H1 (cell line): Measurements from ENCODE around the gene PNCK. TPM values are rescaled to one million over a fixed set of nuclear protein-coding genes. Genes with fewer than 3 reads are reported as not detected.

ENCODE experiments used
- ATF3 ChIP-seq: IDR thresholded peaks from 2 replicates; pipeline ENCODE4 v1.6.1; 2011; ENCODE audit warnings: low read depth, mild to moderate bottlenecking, low read length; ENCODE audit not compliant: insufficient read depth
- KDM1A ChIP-seq: fragments of 200-600, 300-600 bp; sonication (generic); IDR thresholded peaks from 2 replicates; pipeline ENCODE4 v1.7.1; 2016; ENCODE audit warnings: mild to moderate bottlenecking, low read length, borderline replicate concordance
- MAFK ChIP-seq: IDR thresholded peaks from 2 replicates; pipeline ENCODE4 v1.6.1; 2012; ENCODE audit warnings: low read depth, mild to moderate bottlenecking, improper control_type of control experiment, low read length
- NANOG ChIP-seq: IDR thresholded peaks from 2 replicates; pipeline ENCODE4 v1.6.1; 2011; ENCODE audit warnings: low read length, low read depth, mild to moderate bottlenecking, inconsistent platforms; ENCODE audit not compliant: insufficient read depth, poor library complexity, severe bottlenecking
- POLR2A ChIP-seq, 2 experiments: IDR thresholded peaks; 1 replicate in 1 of 2; 2 replicates in 1 of 2; pipeline ENCODE4 v1.6.1; 2011; ENCODE audit warnings: low read depth in 2 of 2, low read length in 2 of 2, mild to moderate bottlenecking in 2 of 2; ENCODE audit errors: control extremely low read depth in 1 of 2
- RXRA ChIP-seq: IDR thresholded peaks from 2 replicates; pipeline ENCODE4 v1.6.1; 2011; ENCODE audit warnings: low read depth, mild to moderate bottlenecking, low read length, moderate library complexity; ENCODE audit not compliant: insufficient read depth
- TAF1 ChIP-seq: IDR thresholded peaks from 2 replicates; pipeline ENCODE4 v1.6.1; 2011; ENCODE audit warnings: mild to moderate bottlenecking, low read depth, low read length
- polyA plus RNA-seq, 7 experiments: library from polyadenylated mRNA; depleted of rRNA in 3 of 7; stranded (reverse) in 5 of 7; unstranded in 2 of 7; fragments of >200 nt in 5 of 7; fragments of 200-250 nt in 2 of 7; gene quantifications; 1 replicate in 5 of 7; 2 replicates in 1 of 7; 4 replicates in 1 of 7; pipeline versions ENCODE4 v1.2.1 to v1.2.3, GENCODE V29; 2011 to 2013; ENCODE audit warnings: missing spikeins in 2 of 7, mixed read lengths in 2 of 7
- total RNA-seq: library from RNA; stranded (reverse); fragmentation: NEBNext Ultra II Directional; extraction: Animal tissue kit (Norgen Biotek cat#: 25700); gene quantifications from 2 replicates; pipeline ENCODE4 v1.2.1, GENCODE V29; 2021

The PNCK gene
- total and polyA plus RNA-seq, 2 of the 8 experiments (the other 6 are each of a cell fraction or from before 2014, with no cell fraction given), result 6.2 to 6.3 TPM

- TF ChIP-seq ATF3 (no peak), KDM1A (no peak), RXRA (no peak), POLR2A (IDR thresholded peaks at IDR 0.05; ENCODE audit: control extremely low read depth in 1 of 2, low read depth in 2 of 2, low read length in 2 of 2) (no peak), MAFK (no peak), TAF1 (no peak), NANOG (no peak)
These were observed 33.2 kb upstream of the PNCK start (continued) for GRCh38 chrX:153706799-153707198.
